GM20000 (cell line): ENCODE results near the gene CYP1A2.

Experiments
- DNase-seq: peaks from one replicate; pipeline ENCODE4 v3.0.0; 2012; ENCODE audit warnings: low spot score
- TF ChIP-seq, protein P1 (sequence below): IDR thresholded peaks from 2 replicates; pipeline ENCODE4 v1.5.1; 2012; ENCODE audit warnings: mild to moderate bottlenecking, control low read depth; ENCODE audit errors: extremely low read depth, missing control alignments

CYP1A2 gene

GRCh38 chr15:74762791-74763150, 14.1 kb downstream of the CYP1A2 start:
- TF ChIP-seq, protein P1, sequence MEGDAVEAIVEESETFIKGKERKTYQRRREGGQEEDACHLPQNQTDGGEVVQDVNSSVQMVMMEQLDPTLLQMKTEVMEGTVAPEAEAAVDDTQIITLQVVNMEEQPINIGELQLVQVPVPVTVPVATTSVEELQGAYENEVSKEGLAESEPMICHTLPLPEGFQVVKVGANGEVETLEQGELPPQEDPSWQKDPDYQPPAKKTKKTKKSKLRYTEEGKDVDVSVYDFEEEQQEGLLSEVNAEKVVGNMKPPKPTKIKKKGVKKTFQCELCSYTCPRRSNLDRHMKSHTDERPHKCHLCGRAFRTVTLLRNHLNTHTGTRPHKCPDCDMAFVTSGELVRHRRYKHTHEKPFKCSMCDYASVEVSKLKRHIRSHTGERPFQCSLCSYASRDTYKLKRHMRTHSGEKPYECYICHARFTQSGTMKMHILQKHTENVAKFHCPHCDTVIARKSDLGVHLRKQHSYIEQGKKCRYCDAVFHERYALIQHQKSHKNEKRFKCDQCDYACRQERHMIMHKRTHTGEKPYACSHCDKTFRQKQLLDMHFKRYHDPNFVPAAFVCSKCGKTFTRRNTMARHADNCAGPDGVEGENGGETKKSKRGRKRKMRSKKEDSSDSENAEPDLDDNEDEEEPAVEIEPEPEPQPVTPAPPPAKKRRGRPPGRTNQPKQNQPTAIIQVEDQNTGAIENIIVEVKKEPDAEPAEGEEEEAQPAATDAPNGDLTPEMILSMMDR, result no peak
- no peak for DNase-seq

DNA sequence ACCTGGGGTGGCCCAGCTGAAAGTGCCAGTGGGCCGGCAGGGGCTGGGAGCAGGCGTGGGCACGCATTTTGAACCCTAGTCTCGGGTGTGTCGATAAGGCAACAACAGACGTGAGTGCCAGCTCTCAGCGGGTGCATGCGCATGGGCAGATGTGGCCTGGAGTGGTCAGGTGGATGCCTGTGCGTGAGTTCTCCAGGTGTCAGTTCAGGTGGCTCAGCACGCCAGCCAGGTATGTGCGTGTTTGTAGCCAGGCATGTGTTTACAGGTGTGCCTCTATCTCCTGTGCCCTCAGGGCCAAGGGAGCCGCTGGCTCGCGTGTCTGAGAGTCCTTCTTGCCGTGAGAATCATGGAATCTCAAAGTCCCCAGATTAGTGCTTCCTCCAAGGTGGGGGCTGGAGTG, 14.8 kb downstream of the CYP1A2 start:
- TF ChIP-seq, protein P1, result no peak
- no peak for DNase-seq

GRCh38 chr15:74767167-74768098, 18.8 kb downstream of the CYP1A2 start:
- DNase-seq, result no peak
- TF ChIP-seq, protein P1, result no peak

DNA sequence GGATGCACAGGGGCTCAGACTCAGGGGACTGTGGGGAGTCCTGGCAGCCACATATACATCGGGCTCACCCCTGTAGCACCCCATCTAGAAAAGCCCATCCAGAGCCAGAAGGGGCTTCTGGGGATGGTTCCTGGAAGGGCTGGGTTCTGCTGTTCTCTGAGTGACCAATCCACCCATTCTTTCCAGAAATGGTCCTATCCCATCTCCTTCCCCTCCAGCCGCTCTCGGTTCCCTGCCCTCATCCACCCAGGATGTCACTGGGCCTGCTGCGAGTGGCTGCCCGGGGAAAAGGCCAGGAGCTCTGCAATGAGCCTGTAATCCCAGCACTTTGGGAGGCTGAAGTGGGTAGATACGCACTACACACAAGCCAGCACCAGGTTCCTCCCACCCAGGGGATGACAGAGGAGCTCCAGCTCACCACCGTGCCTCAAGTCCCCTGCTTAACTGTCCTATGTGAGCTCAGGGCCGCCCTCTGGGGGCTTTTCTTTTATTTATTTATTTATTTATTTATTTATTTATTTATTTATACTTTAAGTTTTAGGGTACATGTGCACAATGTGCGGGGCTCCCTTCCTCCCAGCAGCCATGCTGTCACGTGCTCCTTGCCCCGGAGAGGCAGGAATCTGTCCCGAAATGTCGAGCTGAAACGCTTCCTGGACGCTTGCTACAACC, 19.6 kb downstream of the CYP1A2 start:
- TF ChIP-seq, protein P1, result no peak
- DNase-seq, result no peak

DNA sequence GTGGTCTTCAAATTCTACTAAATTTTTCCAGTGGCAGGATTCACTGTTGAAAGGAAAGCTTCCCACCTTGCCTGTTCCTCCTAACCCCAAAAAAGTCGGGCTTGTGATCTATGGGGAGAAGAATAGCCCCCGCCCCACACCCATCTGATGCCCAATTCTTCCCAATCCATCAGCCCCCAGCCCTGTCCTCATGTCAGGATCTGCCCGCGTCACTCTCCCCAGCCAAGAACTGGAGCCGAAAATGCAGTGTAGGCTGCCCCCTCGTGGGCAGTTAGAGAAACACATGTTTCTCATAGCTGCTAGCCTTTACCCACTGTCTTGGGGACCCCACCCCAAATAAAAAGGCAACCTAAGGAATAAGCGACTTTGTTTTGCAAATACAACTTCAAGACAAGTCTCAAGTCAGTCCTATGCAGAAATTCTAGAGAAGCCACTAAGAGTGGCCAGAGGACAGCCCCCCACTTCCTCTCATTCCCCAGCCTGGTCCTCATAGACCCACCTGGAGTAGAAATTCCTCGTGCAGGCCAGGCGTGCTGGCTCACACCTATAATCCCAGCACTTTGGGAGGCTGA, 20.2 kb downstream of the CYP1A2 start:
- peak; percentile 80 for DNase-seq
- TF ChIP-seq, protein P1, result peak; percentile 57

GRCh38 chr15:74769463-74770025, 20.9 kb downstream of the CYP1A2 start:
- DNase-seq, result no peak
- TF ChIP-seq, protein P1, result no peak
